NCI-H2081 treated with DMSO at 0.1 percent for 48 hours (cell line): ENCODE measurements around the gene TSTD1.
"Not testable (repeated sequence)": the region's sequence is repeated elsewhere in the genome, so short reads cannot be mapped to it uniquely, and the experiment has no call there.

ENCODE experiments used
- DNase-seq: peaks from one replicate; lab custom pipeline; 2025; lab: John Stamatoyannopoulos, UW

The TSTD1 gene

GRCh38 chr1:161007369-161007768, 31.4 kb downstream of the TSTD1 start:
- DNase-seq: no peak

- DNase-seq: no peak
Measured at GRCh38 chr1:161006563-161006962, 32.2 kb downstream of the TSTD1 start.

DNA sequence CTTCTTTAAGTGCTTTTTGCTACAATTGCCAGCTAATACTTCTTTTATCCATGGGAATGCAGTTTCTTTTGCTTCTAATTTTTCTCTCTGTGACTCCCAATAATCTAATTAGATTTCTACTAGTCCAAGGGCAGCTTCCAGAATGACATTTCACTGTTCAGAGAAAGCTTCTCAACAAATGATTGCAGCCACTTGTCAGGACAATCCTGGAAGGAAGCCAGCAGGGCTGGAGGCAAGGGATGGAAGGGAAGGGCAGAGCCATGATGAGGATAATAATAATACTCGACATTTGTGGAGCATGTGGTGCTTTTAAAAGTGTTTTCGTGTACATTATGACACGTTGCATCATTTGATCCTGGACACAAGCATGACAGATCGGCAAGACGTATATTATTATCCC, 37.2 kb downstream of the TSTD1 start:
- no peak for DNase-seq

- no peak for DNase-seq
Measured at GRCh38 chr1:161000736-161001480, 37.9 kb downstream of the TSTD1 start.

DNA sequence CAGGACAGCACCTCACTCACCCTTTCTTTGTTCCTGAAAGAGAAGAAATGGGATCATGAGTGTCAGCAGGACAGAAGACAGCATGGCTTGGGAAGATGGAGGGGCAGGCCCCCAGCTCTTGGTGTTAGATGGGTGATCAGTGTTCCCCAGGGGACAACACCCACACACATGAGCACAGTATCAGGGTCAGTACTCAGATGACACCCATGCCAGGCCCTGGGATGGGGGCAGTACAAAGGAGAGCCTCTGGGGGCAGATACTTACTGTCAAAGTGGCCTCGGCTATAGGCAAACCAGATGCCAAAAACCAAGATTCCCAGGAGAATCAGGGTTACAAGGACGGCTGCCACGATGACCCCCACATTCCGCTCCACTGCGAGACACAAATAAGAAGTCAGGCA, 39.4 kb downstream of the TSTD1 start:
- DNase-seq: no peak

DNA sequence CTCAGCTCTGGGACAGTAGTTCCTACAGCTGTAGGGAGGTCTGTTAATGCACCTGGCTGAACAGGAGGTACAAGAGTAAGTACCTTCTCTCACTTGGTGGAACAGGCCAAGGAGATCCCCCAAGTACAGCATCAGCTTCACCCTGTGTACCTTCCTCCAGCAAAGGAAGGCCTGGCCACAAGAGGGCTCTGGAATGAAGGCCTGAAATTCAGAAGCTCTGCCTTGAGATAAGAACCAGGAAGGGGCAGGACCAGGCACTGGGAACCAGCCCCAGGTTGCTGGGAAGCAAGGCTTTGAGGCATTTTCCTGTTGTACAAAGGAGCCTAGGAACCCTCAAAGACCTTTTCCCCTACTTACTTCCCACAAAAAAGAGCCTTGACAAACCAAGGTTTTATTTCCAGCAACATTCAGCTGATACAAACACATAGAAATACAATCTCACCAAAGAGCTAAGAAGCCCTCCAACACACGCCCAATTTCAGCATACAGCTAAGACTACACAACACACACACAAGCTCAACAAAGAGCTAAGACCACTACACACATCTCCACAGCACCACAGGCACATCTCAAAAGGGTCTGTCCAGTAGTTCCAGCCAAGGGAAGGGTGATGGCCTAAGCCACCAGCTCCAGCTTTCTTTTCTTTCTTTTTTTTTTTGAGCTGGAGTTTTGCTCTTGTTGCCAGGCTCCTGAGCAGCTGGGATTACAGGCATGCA, 41.3 kb downstream of the TSTD1 start:
- DNase-seq: no peak

DNA sequence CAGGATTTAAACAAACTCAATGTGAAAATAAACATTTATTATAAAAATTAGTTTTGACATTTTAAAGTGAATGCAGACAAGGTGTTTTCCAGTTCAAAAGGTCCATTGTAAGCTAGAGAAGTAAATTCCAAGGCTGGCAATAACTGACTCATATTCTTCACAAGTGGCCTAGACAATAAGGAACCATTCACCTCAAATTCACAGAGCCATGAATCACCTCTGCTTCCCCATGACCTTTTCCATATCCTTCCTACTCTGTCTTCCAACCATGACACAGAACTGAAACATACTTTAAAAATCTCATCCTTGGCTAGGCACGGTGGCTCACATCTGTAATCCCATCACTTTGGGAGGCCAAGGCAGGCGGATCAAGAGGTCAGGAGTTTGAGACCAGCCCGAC, 42.6 kb downstream of the TSTD1 start:
- DNase-seq: no peak

GRCh38 chr1:160993544-160994193, 45.1 kb downstream of the TSTD1 start:
- no peak for DNase-seq

- DNase-seq: not testable (repeated sequence)
Measured at GRCh38 chr1:160992036-160992435, 46.7 kb downstream of the TSTD1 start.
